Astrocyte of the spinal cord (primary cell): ENCODE measurements around the gene PITPNM2.

ENCODE experiments used
- DNase-seq: peaks from one replicate; pipeline ENCODE4 v3.0.0; 2011; ENCODE audit warnings: low read depth, low spot score
- H3K4me3 ChIP-seq: 2 replicates; pipeline ENCODE4 v1.5.1; 2011; ENCODE audit warnings: low read depth, mild to moderate bottlenecking, low read length, moderate library complexity
- CTCF ChIP-seq: IDR thresholded peaks from 2 replicates; pipeline ENCODE4 v1.5.1; 2012; ENCODE audit warnings: low read depth, mild to moderate bottlenecking, low read length, inconsistent platforms
- in situ Hi-C: cut with HindIII; loops from 2 replicates; pipeline ENCODE4 v1.10.0; 2017; ENCODE audit warnings: low sequenced_read_pairs

PITPNM2 gene

DNA sequence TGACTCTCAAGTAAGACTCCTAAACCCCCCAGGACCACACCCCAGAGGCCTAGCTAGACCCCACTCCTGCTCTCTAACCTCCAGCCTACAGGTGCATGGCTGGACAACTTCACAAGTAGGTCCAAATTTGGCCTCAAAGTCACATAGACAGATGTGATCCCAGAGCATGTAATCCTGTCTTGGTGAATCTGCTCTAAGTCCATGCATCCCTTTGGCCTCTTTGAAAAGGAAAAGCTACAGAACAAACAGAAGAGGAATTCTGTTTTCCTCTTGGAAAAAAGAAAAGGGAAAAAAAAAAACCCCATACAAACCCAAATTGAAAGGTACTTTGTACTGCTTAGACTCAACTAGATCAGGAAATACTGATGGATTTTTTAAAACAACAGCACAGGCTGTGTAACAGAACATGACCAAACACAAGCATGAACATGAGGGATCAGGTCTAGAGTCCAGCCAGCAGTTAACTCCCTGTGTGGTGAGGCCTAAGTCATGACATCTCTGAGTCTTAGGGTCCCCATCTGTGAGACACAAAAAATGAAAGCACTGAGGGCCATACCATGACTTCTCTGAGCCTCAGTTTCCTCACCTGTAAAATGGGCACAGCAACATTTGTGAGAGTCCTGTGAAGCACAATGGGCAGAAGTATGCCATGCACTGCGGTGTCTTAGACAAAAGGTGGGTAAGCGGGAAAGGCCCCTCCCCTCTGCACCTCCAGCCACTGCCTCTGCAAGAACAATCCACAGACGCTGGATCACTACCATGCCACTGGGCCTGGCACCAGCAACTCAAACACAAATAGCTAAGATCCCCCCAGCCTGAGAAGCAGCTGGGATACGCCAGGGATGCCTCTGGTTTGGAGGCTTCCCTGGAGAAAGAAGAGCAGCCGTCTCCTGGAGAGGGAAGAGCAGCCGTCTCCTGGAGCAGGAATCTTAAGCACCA, 9.9 kb downstream of the PITPNM2 start:
- in situ Hi-C loops = no loop called here
- TF ChIP-seq CTCF = no peak
- no peak for DNase-seq
- no peak overlapping the region for H3K4me3 ChIP-seq

DNA sequence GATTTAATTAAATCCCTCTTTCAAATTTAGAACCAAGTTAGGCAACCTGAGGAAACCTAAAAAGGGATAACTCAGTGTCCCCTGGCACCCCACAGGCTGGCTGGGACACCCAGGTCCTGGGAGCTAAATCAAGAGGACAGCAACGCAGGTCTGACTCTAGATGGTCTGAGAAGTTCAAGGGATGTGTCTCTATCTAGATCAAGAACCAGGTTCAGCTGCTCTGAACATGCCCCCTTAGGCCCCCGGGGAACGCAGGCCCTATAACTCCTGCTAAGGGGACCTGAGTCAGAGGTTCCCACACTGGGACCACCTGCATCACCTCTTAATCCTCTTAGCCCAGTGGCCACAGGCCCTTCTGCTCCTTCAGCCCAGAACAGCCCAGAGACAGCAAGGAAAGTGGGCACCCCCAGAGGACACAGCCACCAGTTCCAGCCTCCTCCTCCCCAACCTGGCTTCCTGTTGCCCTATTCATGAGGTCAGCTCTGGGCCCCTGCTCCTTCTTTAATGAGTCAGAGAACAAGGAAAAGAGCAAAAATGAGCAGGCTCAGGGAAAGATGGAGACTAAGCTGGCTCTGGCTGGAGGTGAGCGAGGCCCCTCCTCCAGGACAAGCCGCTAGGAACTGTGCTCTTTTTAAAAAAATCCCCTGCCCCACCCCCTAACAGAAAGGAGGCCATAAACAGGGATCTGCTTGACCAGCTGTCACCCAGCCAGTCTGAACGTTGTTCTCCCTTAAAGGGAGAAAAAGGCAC, 10.8 kb downstream of the PITPNM2 start:
- peak; percentile 39 for DNase-seq
- no peak for TF ChIP-seq CTCF
- no peak overlapping the region for H3K4me3 ChIP-seq
- in situ Hi-C loops = no loop called here

DNA sequence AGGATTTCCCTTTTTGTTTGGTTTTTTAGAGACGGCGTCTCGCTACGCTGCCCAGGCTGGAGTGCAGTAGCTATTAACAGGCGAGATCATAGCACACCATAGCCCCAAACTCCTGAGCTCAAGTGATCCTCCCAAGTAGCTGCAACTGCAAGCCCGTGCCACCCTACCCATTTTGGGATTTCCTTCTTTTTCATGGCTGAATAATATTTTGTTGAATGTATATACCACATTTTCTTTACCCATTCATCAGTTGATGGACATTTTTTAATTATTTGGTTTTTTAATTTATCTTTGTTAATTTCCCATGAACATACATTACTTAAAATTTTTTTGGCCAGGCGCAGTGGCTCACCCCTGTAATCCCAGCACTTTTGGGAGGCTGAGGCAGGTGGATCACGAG, 15.2 kb downstream of the PITPNM2 start:
- TF ChIP-seq CTCF = no peak
- in situ Hi-C loops = no loop called here
- DNase-seq = no peak
- no peak overlapping the region for H3K4me3 ChIP-seq

DNA sequence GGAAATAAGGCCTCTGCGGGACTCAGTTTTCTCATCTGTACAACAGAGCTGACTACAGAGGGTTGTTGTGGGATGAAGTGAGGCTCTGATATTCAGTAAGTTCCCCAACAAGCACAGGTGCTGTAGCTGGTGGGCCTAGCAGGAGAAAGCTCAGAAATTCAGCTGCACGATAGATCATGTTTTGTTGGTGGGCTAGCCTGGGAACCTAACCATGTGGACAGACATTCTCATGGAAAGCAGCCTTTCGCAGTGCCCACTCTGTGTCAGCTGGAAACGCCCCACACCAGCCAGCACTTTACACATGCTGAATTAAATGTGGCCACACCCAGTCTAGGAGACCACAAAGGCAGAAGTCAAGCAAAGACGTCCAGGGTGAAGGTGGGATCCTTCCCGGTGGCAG, 16.1 kb downstream of the PITPNM2 start:
- TF ChIP-seq CTCF = no peak
- H3K4me3 ChIP-seq = no peak overlapping the region
- in situ Hi-C loops = no loop called here
- no peak for DNase-seq

DNA sequence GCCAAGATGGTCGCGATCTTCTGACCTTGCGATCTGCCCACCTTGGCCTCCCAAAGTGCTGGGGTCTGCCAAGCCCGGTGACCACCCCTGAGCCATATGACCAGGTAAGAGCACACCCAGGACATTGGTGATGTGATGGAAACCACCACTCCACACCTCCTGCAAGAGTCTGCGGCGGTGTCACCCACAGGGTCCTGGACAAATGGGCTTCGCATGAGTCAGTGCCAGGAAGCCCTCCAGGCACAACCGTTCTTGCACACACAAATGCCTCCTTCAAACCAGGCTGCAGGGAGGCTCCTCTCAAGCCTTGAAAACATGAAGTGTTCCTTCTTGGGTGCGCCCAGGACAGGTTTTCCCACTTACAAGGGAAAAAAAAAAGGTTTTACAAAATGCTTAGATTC, 16.6 kb downstream of the PITPNM2 start:
- in situ Hi-C loops = no loop called here
- DNase-seq = no peak
- TF ChIP-seq CTCF = no peak
- H3K4me3 ChIP-seq = no peak overlapping the region

GRCh38 chr12:123133701-123134100, 17.2 kb downstream of the PITPNM2 start:
- in situ Hi-C loops = no loop called here
- DNase-seq = no peak
- no peak overlapping the region for H3K4me3 ChIP-seq
- no peak for TF ChIP-seq CTCF
